Activated naive CD4-positive, alpha-beta T cell treated with anti-CD3 and anti-CD28 coated beads for 36 hours (primary cell): Measurements from ENCODE around the gene AHSA1. TPM values are rescaled to one million over a fixed set of nuclear protein-coding genes. Genes with fewer than 3 reads are reported as not detected.

ENCODE experiments used
- CTCF ChIA-PET: fragments of 350-600 bp; sonication (Branson Sonifier 250); formaldehyde crosslinking; loops from one replicate; lab custom pipeline; 2021; ENCODE audit warnings: antibody characterized with exemption; lab: Charles Lee
- DNase-seq: peaks from one replicate; pipeline ENCODE4 v3.0.0-alpha.2; 2020
- H3K27ac Mint-ChIP-seq: one replicate; pipeline ENCODE4 v1.8.0; 2021; ENCODE audit warnings: mild to moderate bottlenecking, mixed read lengths
- H3K27me3 Mint-ChIP-seq: one replicate; pipeline ENCODE4 v1.8.0; 2021; ENCODE audit warnings: low read depth, mixed read lengths
- H3K36me3 Mint-ChIP-seq: one replicate; pipeline ENCODE4 v1.8.0; 2021; ENCODE audit warnings: low read depth, mixed read lengths
- H3K4me1 Mint-ChIP-seq: one replicate; pipeline ENCODE4 v1.8.0; 2021; ENCODE audit warnings: low read depth, mixed read lengths
- H3K4me3 Mint-ChIP-seq: one replicate; pipeline ENCODE4 v1.8.0; 2021; ENCODE audit warnings: mild to moderate bottlenecking, moderate library complexity, mixed read lengths
- H3K9me3 Mint-ChIP-seq: one replicate; pipeline ENCODE4 v1.8.0; 2021; ENCODE audit warnings: mixed read lengths
- intact Hi-C: fragments of 100-400 bp; cut with micrococcal nuclease; formaldehyde crosslinking; loops from one replicate; pipeline ENCODE4 v1.15.1; 2023
- total RNA-seq, 2 experiments: library from RNA; stranded (reverse); gene quantifications; one replicate each; pipeline ENCODE4 v1.2.3, GENCODE V29; 2021

Gene AHSA1
- total RNA-seq, 2 experiments from 2014 or later, result 230 to 246 TPM

- no peaks in the 10 kb centered on the region for H3K9me3 Mint-ChIP-seq
- H3K27me3 Mint-ChIP-seq, result no peaks in the 10 kb centered on the region
- no peaks in the 10 kb centered on the region for H3K36me3 Mint-ChIP-seq
- no peak overlapping the region for H3K4me3 Mint-ChIP-seq
- CTCF ChIA-PET, result interaction anchor here (0.7 to 0.8 kb wide), 2 partner anchors 160 to 219 kb away, joined by 3 read pairs; no protein-coding TSS in a partner anchor
- no peaks in the 10 kb centered on the region for H3K4me1 Mint-ChIP-seq
- intact Hi-C loops, result no loop called here
- no peak overlapping the region for H3K27ac Mint-ChIP-seq
- DNase-seq, result no peak
Observed at GRCh38 chr14:77475432-77476115, 17.7 kb downstream of the AHSA1 start.

DNA sequence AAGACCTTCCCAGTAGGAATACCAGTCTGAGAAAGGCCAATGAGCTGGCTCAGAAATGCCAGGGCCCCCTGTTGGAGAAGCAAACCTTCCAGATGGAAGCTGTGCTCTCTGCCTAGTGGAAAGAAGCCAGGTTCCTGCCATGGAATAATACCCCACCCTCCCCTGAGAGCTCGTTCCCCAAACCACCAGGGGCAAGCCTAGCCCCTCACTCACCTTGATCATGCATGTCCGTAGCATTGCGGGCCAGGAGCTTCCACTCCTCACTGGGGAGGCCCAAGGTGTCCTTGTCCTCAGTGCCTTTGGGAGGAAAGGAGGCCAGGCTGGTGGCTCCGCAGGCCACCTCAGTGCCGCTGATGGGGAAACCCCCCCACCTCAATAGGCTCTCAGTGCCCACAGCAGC lies 20.1 kb downstream of the AHSA1 start:
- DNase-seq, result no peak
- Mint-ChIP-seq H3K9me3 (no peaks in the 10 kb centered on the region), H3K36me3 (no peaks in the 10 kb centered on the region), H3K4me1 (no peaks in the 10 kb centered on the region), H3K4me3 (no peak overlapping the region), H3K27ac (no peak overlapping the region), H3K27me3 (no peaks in the 10 kb centered on the region)
- CTCF ChIA-PET, result interaction anchor here (1.1 kb wide), 1 partner anchor 159 kb away, joined by 4 read pairs; no protein-coding TSS in a partner anchor
- intact Hi-C loops, result no loop called here

DNA sequence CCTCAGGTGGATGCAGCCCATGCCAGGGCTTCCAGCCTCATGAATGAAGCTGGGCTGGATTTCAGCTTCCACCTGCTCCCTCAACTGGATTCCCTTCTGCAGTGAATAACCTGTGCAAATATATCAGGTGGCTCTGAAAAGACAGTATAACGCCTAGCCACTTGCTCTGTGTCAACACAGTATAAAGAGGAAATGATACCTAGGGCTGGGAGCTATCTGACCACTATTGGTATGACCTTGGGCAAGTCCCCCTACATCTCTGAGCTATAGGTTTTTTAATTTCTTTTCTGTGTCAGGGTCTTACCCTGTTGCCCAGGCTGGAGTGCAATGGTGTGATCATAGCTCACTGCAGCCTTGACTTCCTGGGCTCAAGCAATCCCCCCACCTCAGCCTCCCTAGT lies 20.9 kb downstream of the AHSA1 start:
- intact Hi-C loops, result no loop called here
- Mint-ChIP-seq H3K27me3 (no peaks in the 10 kb centered on the region), H3K36me3 (no peaks in the 10 kb centered on the region), H3K9me3 (no peaks in the 10 kb centered on the region), H3K4me1 (no peaks in the 10 kb centered on the region), H3K27ac (no peak overlapping the region), H3K4me3 (no peak overlapping the region)
- CTCF ChIA-PET, result interaction anchor here (0.8 to 1.1 kb wide), 2 partner anchors 20 to 160 kb away, joined by 4 read pairs; no protein-coding TSS in a partner anchor
- DNase-seq, result no peak

GRCh38 chr14:77482422-77482821 lies 24.5 kb downstream of the AHSA1 start:
- Mint-ChIP-seq H3K27me3 (no peaks in the 10 kb centered on the region), H3K9me3 (no peaks in the 10 kb centered on the region), H3K4me3 (no peak overlapping the region), H3K27ac (no peak overlapping the region), H3K4me1 (no peaks in the 10 kb centered on the region), H3K36me3 (no peaks in the 10 kb centered on the region)
- CTCF ChIA-PET, result no interaction called here
- intact Hi-C loops, result no loop called here
- no peak for DNase-seq

- no peaks in the 10 kb centered on the region for H3K4me1 Mint-ChIP-seq
- intact Hi-C loops, result no loop called here
- H3K4me3 Mint-ChIP-seq, result no peak overlapping the region
- DNase-seq, result no peak
- no peaks in the 10 kb centered on the region for H3K36me3 Mint-ChIP-seq
- H3K9me3 Mint-ChIP-seq, result no peaks in the 10 kb centered on the region
- CTCF ChIA-PET, result no interaction called here
- no peak overlapping the region for H3K27ac Mint-ChIP-seq
- no peaks in the 10 kb centered on the region for H3K27me3 Mint-ChIP-seq
Observed at GRCh38 chr14:77485256-77485655, 27.4 kb downstream of the AHSA1 start.

- Mint-ChIP-seq H3K36me3 (no peaks in the 10 kb centered on the region), H3K27me3 (no peaks in the 10 kb centered on the region), H3K4me3 (no peak overlapping the region), H3K4me1 (no peaks in the 10 kb centered on the region), H3K9me3 (no peaks in the 10 kb centered on the region), H3K27ac (no peak overlapping the region)
- CTCF ChIA-PET, result no interaction called here
- no peak for DNase-seq
- intact Hi-C loops, result no loop called here
Observed at GRCh38 chr14:77485901-77486678, 28.2 kb downstream of the AHSA1 start.

GRCh38 chr14:77488558-77488957 lies 30.7 kb downstream of the AHSA1 start:
- no peaks in the 10 kb centered on the region for H3K9me3 Mint-ChIP-seq
- no peaks in the 10 kb centered on the region for H3K36me3 Mint-ChIP-seq
- H3K4me3 Mint-ChIP-seq, result no peak overlapping the region
- H3K27me3 Mint-ChIP-seq, result no peaks in the 10 kb centered on the region
- H3K4me1 Mint-ChIP-seq, result no peaks in the 10 kb centered on the region
- DNase-seq, result no peak
- intact Hi-C loops, result no loop called here
- no peak overlapping the region for H3K27ac Mint-ChIP-seq
- CTCF ChIA-PET, result interaction anchor here (0.6 kb wide), 1 partner anchor 36 kb away, joined by 3 read pairs; no protein-coding TSS in a partner anchor

DNA sequence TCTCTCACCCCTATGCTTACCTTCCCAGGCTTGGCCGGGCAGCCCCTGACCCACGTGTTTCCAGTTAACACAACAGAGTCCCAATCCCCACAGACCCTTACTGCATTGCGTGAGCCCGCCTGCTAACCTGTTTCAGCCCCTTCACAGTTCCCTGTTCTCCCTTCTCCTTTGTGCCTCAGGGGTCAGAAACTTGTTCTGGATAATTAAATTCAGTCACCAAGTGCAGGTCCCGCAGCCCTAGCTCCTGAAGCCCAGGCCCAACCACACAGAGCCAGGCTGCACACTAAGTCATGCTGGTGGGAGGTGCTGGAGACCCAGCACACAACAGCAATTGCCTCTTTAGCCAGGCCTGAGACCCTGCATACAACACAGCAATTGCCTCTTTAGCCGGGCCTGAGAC lies 31.1 kb downstream of the AHSA1 start:
- H3K27ac Mint-ChIP-seq, result no peak overlapping the region
- H3K4me1 Mint-ChIP-seq, result no peaks in the 10 kb centered on the region
- DNase-seq, result no peak
- no peaks in the 10 kb centered on the region for H3K36me3 Mint-ChIP-seq
- no peaks in the 10 kb centered on the region for H3K9me3 Mint-ChIP-seq
- CTCF ChIA-PET, result interaction anchor here (0.6 kb wide), 1 partner anchor 35 kb away, joined by 3 read pairs; no protein-coding TSS in a partner anchor
- no peaks in the 10 kb centered on the region for H3K27me3 Mint-ChIP-seq
- intact Hi-C loops, result no loop called here
- no peak overlapping the region for H3K4me3 Mint-ChIP-seq

GRCh38 chr14:77490347-77490986 lies 32.6 kb downstream of the AHSA1 start:
- H3K36me3 Mint-ChIP-seq, result no peaks in the 10 kb centered on the region
- intact Hi-C loops, result no loop called here
- no peaks in the 10 kb centered on the region for H3K27me3 Mint-ChIP-seq
- CTCF ChIA-PET, result interaction anchor here (0.6 kb wide), 1 partner anchor 47 kb away, joined by 3 read pairs; no protein-coding TSS in a partner anchor
- H3K4me1 Mint-ChIP-seq, result no peaks in the 10 kb centered on the region
- H3K4me3 Mint-ChIP-seq, result no peak overlapping the region
- no peak for DNase-seq
- H3K9me3 Mint-ChIP-seq, result no peaks in the 10 kb centered on the region
- no peak overlapping the region for H3K27ac Mint-ChIP-seq

- H3K27ac Mint-ChIP-seq, result no peak overlapping the region
- DNase-seq, result no peak
- no peaks in the 10 kb centered on the region for H3K36me3 Mint-ChIP-seq
- peaks cover 5% of the 10 kb centered on the region for H3K27me3 Mint-ChIP-seq
- no peak overlapping the region for H3K4me3 Mint-ChIP-seq
- CTCF ChIA-PET, result no interaction called here
- no peaks in the 10 kb centered on the region for H3K9me3 Mint-ChIP-seq
- intact Hi-C loops, result no loop called here
- no peaks in the 10 kb centered on the region for H3K4me1 Mint-ChIP-seq
Observed at GRCh38 chr14:77491056-77491455, 33.2 kb downstream of the AHSA1 start.

GRCh38 chr14:77495334-77495733 lies 37.4 kb downstream of the AHSA1 start:
- CTCF ChIA-PET, result interaction anchor here (0.7 kb wide), 1 partner anchor 398 kb away, joined by 4 read pairs; no protein-coding TSS in a partner anchor
- intact Hi-C loops, result no loop called here
- no peak for DNase-seq
- no peak overlapping the region for H3K4me3 Mint-ChIP-seq
- H3K36me3 Mint-ChIP-seq, result no peaks in the 10 kb centered on the region
- H3K4me1 Mint-ChIP-seq, result peaks cover 4% of the 10 kb centered on the region
- H3K27me3 Mint-ChIP-seq, result peaks cover 32% of the 10 kb centered on the region
- no peak overlapping the region for H3K27ac Mint-ChIP-seq
- no peaks in the 10 kb centered on the region for H3K9me3 Mint-ChIP-seq
